ENCODE measurements around the gene OR10G3. TPM values are rescaled to one million over a fixed set of nuclear protein-coding genes. Genes with fewer than 3 reads are reported as not detected.
"Not testable (repeated sequence)": the region's sequence is repeated elsewhere in the genome, so short reads cannot be mapped to it uniquely, and the experiment has no call there.

OR10G3 gene, protein sequence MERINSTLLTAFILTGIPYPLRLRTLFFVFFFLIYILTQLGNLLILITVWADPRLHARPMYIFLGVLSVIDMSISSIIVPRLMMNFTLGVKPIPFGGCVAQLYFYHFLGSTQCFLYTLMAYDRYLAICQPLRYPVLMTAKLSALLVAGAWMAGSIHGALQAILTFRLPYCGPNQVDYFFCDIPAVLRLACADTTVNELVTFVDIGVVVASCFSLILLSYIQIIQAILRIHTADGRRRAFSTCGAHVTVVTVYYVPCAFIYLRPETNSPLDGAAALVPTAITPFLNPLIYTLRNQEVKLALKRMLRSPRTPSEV
- polyA plus RNA-seq (ENCODE audit: insufficient read length in 4 of 4), result under 1 TPM in 1 of 4 donors, not detected in 3; 0.06 TPM

GRCh38 chr14:21579976-21580375, at the start of gene OR10G3:
TSS of gene OR10G3 (minus strand) at chr14:21580076. CDS start at chr14:21570744, 9,332 bp downstream.
- no peak for DNase-seq (ENCODE audit: low read depth in 4 of 4, low spot score in 2 of 4)

- DNase-seq (ENCODE audit: low read depth in 4 of 4, low spot score in 2 of 4), result no peak
These were observed 46.8 kb upstream of the OR10G3 start for GRCh38 chr14:21626491-21627230.

GRCh38 chr14:21617614-21618013, 37.7 kb upstream of the OR10G3 start:
- no peak for DNase-seq (ENCODE audit: low read depth in 4 of 4, low spot score in 2 of 4)

GRCh38 chr14:21614240-21614639, 34.4 kb upstream of the OR10G3 start:
- no peak for DNase-seq (ENCODE audit: low read depth in 4 of 4, low spot score in 2 of 4)

DNA sequence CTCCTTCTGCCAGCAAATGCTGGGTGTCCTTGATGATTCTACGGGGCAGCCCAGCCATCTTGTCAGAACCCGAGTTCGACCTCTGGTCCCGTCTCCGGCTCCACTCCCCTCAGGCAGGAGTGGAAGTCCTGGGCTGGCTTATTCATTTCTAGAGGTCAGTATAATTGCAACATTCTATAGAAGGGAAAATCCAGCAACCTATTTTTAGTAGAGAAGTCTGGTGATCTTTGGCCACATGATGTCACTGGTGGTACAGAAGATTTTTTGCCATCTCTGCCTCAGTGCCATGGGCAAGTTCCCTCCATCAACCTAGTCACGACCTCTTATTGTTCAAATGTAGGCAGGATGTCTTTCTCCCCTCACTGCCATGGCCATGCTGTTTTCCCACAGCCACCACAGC, 32.4 kb upstream of the OR10G3 start:
- DNase-seq (ENCODE audit: low read depth in 4 of 4, low spot score in 2 of 4), result no peak

DNA sequence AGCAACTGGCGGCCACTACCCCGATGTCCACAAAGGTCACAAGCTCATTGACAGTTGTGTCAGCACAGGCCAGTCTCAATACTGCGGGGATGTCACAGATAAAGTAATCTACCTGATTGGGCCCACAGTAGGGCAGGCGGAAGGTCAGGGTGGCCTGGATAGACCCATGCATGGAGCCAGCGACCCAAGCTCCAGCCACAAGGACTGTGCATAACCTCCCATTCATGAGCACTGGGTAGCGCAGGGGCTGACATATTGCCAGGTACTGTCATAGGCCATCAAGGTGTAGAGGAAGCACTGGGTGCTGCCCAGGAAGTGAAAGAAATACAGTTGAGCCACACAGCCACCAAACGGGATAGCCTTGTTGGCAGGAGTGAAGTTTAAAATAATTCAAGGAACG, 22.3 kb upstream of the OR10G3 start:
- not testable (repeated sequence) for DNase-seq (ENCODE audit: low read depth in 4 of 4, low spot score in 2 of 4)

- no peak for DNase-seq (ENCODE audit: low read depth in 4 of 4, low spot score in 2 of 4)
These were observed 9.4 kb upstream of the OR10G3 start for GRCh38 chr14:21589317-21589716.

GRCh38 chr14:21575661-21576060, 4.2 kb downstream of the OR10G3 start:
- DNase-seq (ENCODE audit: low read depth in 4 of 4, low spot score in 2 of 4), result no peak

GRCh38 chr14:21572604-21573003, 7.3 kb downstream of the OR10G3 start:
- DNase-seq (ENCODE audit: low read depth in 4 of 4, low spot score in 2 of 4), result no peak

- DNase-seq (ENCODE audit: low read depth in 4 of 4, low spot score in 2 of 4), result no peak
These were observed 21.1 kb downstream of the OR10G3 start for GRCh38 chr14:21558703-21559170.

GRCh38 chr14:21557084-21557901, 22.6 kb downstream of the OR10G3 start:
- peak; percentile 86 to 97 (median 93) for DNase-seq (ENCODE audit: low read depth in 4 of 4, low spot score in 2 of 4)

DNA sequence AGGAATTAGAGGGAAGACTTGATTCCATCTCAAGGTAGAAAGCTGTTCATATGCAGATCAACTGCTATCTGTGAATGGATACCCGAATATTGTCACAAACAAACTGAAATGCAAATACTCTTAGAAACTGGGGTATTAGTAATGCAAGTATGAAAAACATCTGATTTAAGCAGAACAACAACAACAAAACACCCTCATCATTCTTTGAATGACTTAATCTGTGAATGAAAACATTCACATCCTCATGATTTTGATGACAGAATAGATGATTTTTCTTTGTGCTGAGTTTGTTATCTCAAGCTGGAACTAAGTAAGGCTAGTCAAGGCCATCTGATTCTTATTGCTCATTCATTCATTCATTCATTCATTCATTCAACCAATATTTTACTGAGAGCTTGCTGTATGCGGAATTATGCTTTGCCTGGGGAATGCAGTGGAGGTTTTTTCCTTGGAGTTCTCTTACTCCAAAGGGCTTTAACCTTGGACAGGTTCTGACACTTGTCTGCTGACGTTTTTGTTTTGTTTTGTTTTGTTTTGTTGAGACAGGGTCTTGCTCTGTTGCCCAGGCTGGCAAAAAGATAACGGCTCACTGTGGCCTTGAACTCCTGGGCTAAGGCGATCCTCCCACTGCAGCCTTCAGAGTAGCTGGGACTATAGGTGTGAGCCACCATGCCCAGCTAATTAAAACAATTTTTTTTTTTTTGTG, 23.3 kb downstream of the OR10G3 start:
- DNase-seq (ENCODE audit: low read depth in 4 of 4, low spot score in 2 of 4), result no peak

DNA sequence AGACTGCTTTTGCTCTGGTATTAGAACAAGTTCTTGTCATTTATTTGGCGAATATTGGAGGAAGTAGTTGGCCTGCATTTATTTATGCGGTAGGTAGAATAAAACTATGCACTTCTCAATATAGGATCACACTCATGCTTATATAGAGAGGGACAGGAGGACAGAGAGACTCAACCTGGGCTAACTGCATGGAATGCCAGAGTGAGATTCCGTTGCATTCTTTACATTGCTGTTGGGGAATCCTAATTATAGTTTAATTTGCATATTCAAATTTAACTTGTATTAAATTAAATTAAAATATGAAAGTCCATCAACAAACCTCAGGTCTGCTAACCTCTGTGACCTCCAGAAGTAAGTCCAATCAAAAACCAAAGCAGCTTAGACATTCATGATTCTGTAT, 26.6 kb downstream of the OR10G3 start:
- no peak for DNase-seq (ENCODE audit: low read depth in 4 of 4, low spot score in 2 of 4)

DNA sequence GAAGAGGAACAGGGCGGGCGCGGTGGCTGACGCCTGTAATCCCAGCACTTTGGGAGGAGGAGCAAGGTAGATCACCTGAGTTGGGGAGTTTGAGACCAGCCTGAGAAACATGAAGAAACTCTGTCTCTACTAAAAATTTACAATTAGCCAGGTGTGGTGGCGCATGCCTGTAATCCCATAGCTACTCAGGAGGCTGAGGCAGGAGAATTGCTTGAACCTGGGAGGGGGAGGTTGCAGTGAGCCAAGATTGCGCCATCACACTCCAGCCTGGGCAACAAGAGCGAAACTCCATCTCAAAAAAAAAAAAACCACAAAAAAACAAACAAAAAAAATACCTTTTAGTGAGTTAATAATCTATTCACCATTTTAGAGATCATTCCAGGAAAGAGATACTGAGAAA, 35.3 kb downstream of the OR10G3 start:
- not testable (repeated sequence) for DNase-seq (ENCODE audit: low read depth in 4 of 4, low spot score in 2 of 4)

DNA sequence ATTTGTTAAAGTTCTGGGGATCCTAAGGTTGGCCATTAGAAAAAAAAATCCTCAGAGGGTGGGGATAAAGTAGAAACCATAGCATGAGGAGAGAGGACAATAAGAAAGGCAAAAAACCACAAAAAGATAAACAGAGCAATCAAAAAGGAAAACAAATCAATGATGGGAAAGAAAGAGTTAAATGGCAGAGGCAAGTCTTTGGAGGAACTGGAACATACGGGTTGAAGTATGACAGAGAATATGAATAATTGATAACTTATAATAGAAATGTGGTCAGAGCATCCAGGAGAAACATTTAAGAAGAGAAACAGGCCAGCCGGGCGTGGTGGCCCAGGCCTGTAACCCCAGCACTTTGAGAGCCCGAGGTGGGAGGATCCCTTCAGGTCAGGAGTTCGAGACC, 35.9 kb downstream of the OR10G3 start:
- DNase-seq (ENCODE audit: low read depth in 4 of 4, low spot score in 2 of 4), result no peak

- DNase-seq (ENCODE audit: low read depth in 4 of 4, low spot score in 2 of 4), result no peak
These were observed 36.3 kb downstream of the OR10G3 start for GRCh38 chr14:21543521-21543960.

DNA sequence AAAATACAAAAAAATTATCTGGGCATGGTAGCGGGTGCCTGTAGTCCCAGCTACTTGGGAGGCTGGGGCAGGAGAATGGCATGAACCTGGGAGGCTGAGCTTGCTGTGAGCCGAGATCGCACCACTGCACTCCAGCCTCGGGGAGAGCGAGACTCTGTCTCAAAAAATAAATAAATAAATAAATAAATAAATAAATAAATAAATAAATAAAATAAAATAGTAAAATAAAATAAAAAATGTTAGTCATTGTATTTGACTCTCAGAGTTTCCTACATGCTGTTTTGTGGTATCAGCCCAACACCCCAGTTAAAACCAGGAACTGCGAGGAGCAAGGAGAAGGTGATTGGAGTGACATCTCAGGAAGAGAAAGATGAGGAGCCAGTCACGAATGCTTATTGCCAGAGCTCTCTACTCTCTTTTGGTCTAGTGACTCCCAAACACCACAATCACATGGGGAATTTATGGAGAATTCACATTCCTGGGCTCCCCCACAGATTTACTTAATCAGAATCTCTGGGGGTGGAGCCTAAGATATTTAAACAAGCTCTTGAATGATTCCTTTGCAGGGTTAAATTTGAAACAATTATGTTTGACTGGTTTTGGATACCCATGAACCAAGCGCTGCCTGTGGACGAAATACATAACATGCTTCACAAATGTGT, 38.3 kb downstream of the OR10G3 start:
- no peak for DNase-seq (ENCODE audit: low read depth in 4 of 4, low spot score in 2 of 4)

- DNase-seq (ENCODE audit: low read depth in 4 of 4, low spot score in 2 of 4), result no peak
These were observed 40.5 kb downstream of the OR10G3 start for GRCh38 chr14:21539189-21539940.

DNA sequence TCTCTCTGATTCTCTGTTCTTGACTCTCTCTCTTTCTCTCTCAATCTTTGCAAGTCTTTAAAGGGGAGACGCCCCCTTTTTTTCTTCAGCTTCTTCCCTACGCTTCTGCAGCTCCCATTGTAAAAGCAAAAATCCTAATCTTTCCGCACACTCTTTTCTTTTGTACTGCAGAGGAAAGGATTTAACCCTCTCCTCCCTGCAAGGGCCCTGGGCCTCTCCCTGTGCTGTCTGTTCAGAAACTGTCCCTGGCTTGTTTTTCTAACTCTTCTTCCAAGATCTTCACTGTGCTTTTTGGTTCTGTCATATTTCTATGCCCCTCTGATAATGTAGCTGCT, 42.8 kb downstream of the OR10G3 start:
- DNase-seq (ENCODE audit: low read depth in 4 of 4, low spot score in 2 of 4), result no peak

Data from left renal cortex interstitium (tissue), 4 donors.